SK-N-SH (cell line): ENCODE data around the gene C6orf120. TPM values are rescaled to one million over a fixed set of nuclear protein-coding genes. Genes with fewer than 3 reads are reported as not detected.
A peak's percentile ranks its signal among the peaks of the same experiment; 100 is the strongest.

Source experiments
- CHD2 ChIP-seq: fragments of 150-350 bp; IDR thresholded peaks from 2 replicates; pipeline ENCODE4 v1.6.1; 2018; ENCODE audit warnings: low read length; ENCODE audit not compliant: partially characterized antibody
- CTCF ChIP-seq: fragments of 200-600 bp; sonication (generic); IDR thresholded peaks from 2 replicates; pipeline ENCODE4 v1.6.1; 2017; ENCODE audit warnings: antibody characterized with exemption, mild to moderate bottlenecking, moderate library complexity
- EP300 ChIP-seq, 2 experiments: IDR thresholded peaks; 2 replicates each; pipeline versions ENCODE4 v1.4.0 to v1.6.1; 2012; ENCODE audit warnings: borderline replicate concordance in 1 of 2, low read depth in 1 of 2, low read length in 1 of 2
- EZH2phosphoT487 ChIP-seq: fragments of 200-600 bp; sonication (generic); IDR thresholded peaks from 2 replicates; pipeline ENCODE4 v1.6.1; 2017; ENCODE audit warnings: low read depth, mixed run types, mild to moderate bottlenecking, antibody characterized with exemption, moderate library complexity, borderline replicate concordance
- FOSL2 ChIP-seq: IDR thresholded peaks from 2 replicates; pipeline ENCODE4 v1.4.0; 2012; ENCODE audit warnings: low read depth, mild to moderate bottlenecking, moderate library complexity, borderline replicate concordance
- FOXM1 ChIP-seq: IDR thresholded peaks from 2 replicates; pipeline ENCODE4 v1.4.0; 2012; ENCODE audit warnings: low read depth, mild to moderate bottlenecking
- GABPA ChIP-seq: IDR thresholded peaks from 2 replicates; pipeline ENCODE4 v1.4.0; 2012; ENCODE audit warnings: low read depth, mild to moderate bottlenecking
- GATA2 ChIP-seq: sonication (generic); formaldehyde crosslinking; IDR thresholded peaks from 2 replicates; pipeline ENCODE4 v1.5.0; 2020; ENCODE audit warnings: mild to moderate bottlenecking, missing genetic modification reagents
- IRF3 ChIP-seq: fragments of 150-350 bp; IDR thresholded peaks from 2 replicates; pipeline ENCODE4 v1.6.1; 2016; ENCODE audit warnings: mild to moderate bottlenecking, low read depth, low read length
- MAX ChIP-seq: IDR thresholded peaks from 2 replicates; pipeline ENCODE4 v1.4.0; 2012; ENCODE audit warnings: low read depth
- MEF2A ChIP-seq: IDR thresholded peaks from 2 replicates; pipeline ENCODE4 v1.4.0; 2012; ENCODE audit warnings: low read depth, borderline replicate concordance
- MXI1 ChIP-seq: IDR thresholded peaks from 2 replicates; pipeline ENCODE4 v1.6.1; 2012; ENCODE audit warnings: mild to moderate bottlenecking, low read depth, low read length, improper control_type of control experiment
- NFIC ChIP-seq: IDR thresholded peaks from 2 replicates; pipeline ENCODE4 v1.4.0; 2012; ENCODE audit warnings: borderline replicate concordance
- NRF1 ChIP-seq: IDR thresholded peaks from 2 replicates; pipeline ENCODE4 v1.6.1; 2012; ENCODE audit warnings: low read depth, mild to moderate bottlenecking, low read length
- PBX3 ChIP-seq: IDR thresholded peaks from 2 replicates; pipeline ENCODE4; 2012
- POLR2AphosphoS5 ChIP-seq: IDR thresholded peaks from 2 replicates; pipeline ENCODE4 v1.6.1; 2012; ENCODE audit warnings: low read depth, low read length
- RCOR1 ChIP-seq: fragments of 150-350 bp; IDR thresholded peaks from 2 replicates; pipeline ENCODE4 v1.6.1; 2017; ENCODE audit warnings: antibody characterized with exemption, low read length
- RXRA ChIP-seq: IDR thresholded peaks from 2 replicates; pipeline ENCODE4 v1.4.0; 2012; ENCODE audit warnings: low read depth, mild to moderate bottlenecking, borderline replicate concordance
- SIN3A ChIP-seq: IDR thresholded peaks from 2 replicates; pipeline ENCODE4 v1.6.1; 2012; ENCODE audit warnings: low read depth, mild to moderate bottlenecking, low read length, moderate library complexity, borderline replicate concordance
- TCF12 ChIP-seq: IDR thresholded peaks from 2 replicates; pipeline ENCODE4 v1.4.0; 2012
- USF2 ChIP-seq: fragments of 150-350 bp; IDR thresholded peaks from 2 replicates; pipeline ENCODE4 v1.6.1; 2017; ENCODE audit warnings: antibody characterized with exemption, low read length, low read depth, borderline replicate concordance
- YY1 ChIP-seq: IDR thresholded peaks from 2 replicates; pipeline ENCODE4 v1.4.0; 2012; ENCODE audit warnings: low read depth, mild to moderate bottlenecking
- polyA plus RNA-seq, 3 experiments: library from polyadenylated mRNA; depleted of rRNA; stranded (reverse); fragments of >200 nt; gene quantifications; 2 replicates each; pipeline ENCODE4 v1.2.3, GENCODE V29; 2012

C6orf120 gene
- polyA plus RNA-seq, 1 of the 3 experiments (the other 2 are of a cell fraction), result 10.1 TPM

GRCh38 chr6:169722362-169723199 is 20.7 kb downstream of the C6orf120 start (continued):
- TF ChIP-seq FOSL2 (no peak; the same call in 1 of the 2 replicates), CTCF (no peak), SIN3A (no peak), NRF1 (no peak; the same call in 1 of the 2 replicates), EZH2phosphoT487 (no peak), NFIC (peak; percentile 53; the same call in 1 of the 2 replicates), GABPA (no peak), IRF3 (no peak), GATA2 (CRISPR knock-in tag) (no peak), RXRA (no peak), PBX3 (peak; percentile 31), MXI1 (0 out of 2 replicates have a peak, but pooled peaks have one; percentile 40), CHD2 (peak; percentile 21), FOXM1 (no peak), USF2 (no peak), YY1 (no peak), TCF12 (peak; percentile 73), EP300 (IDR thresholded peaks at IDR 0.05; ENCODE audit: borderline replicate concordance in 1 of 2, low read depth in 1 of 2, low read length in 1 of 2) (no peak; a peak in 1 of 4 replicates), POLR2AphosphoS5 (no peak), MAX (no peak), MEF2A (no peak), RCOR1 (no peak; the same call in 1 of the 2 replicates)
